Measurements from ENCODE around the gene MISP.

The MISP gene

GRCh38 chr19:796692-797527 lies 46.0 kb downstream of the MISP start, which contains the start of gene PTBP1:
TSS of gene PTBP1 (plus strand) at chr19:797452. CDS start at chr19:797498, 46 bp downstream.
- DNase-seq (ENCODE audit: low spot score) = peak; percentile 99
- no peak for TF ChIP-seq CTCF (IDR thresholded peaks at IDR 0.05; ENCODE audit: extremely low read depth, missing control alignments)

- peak; percentile 100 for DNase-seq (ENCODE audit: low spot score)
Measured at GRCh38 chr19:797528-798414, 46.9 kb downstream of the MISP start.

GRCh38 chr19:798415-799075 lies 47.6 kb downstream of the MISP start:
- TF ChIP-seq CTCF (IDR thresholded peaks at IDR 0.05; ENCODE audit: extremely low read depth, missing control alignments) = no peak
- DNase-seq (ENCODE audit: low spot score) = peak; percentile 46

More at GRCh38 chr19:797528-798414, 46.9 kb downstream of the MISP start:
- TF ChIP-seq CTCF (IDR thresholded peaks at IDR 0.05; ENCODE audit: extremely low read depth, missing control alignments) = no peak

- DNase-seq (ENCODE audit: low spot score) = peak; percentile 38
- no peak for TF ChIP-seq CTCF (IDR thresholded peaks at IDR 0.05; ENCODE audit: extremely low read depth, missing control alignments)
Measured at GRCh38 chr19:799076-799881, 48.4 kb downstream of the MISP start.

- DNase-seq (ENCODE audit: low spot score) = no peak
- TF ChIP-seq CTCF (IDR thresholded peaks at IDR 0.05; ENCODE audit: extremely low read depth, missing control alignments) = no peak
Measured at GRCh38 chr19:800360-801029, 49.6 kb downstream of the MISP start.

Data from GM20000 (cell line).